Uterus (tissue), 4 donors: ENCODE results near the gene FOXC1. TPM values are rescaled to one million over a fixed set of nuclear protein-coding genes. Genes with fewer than 3 reads are reported as not detected.

Experiments used
- DNase-seq, 2 donors: peaks; one replicate each; pipeline ENCODE4 v3.0.0-alpha.2; 2019 to 2020
- H3K27ac ChIP-seq, 2 donors: fragments of 200-600 bp; sonication (generic); 1 replicate in 1 of 2; 2 replicates in 1 of 2; pipeline ENCODE4 v1.5.1; 2016 to 2018
- H3K27me3 ChIP-seq, 2 donors: fragments of 200-600 bp; sonication (generic); one replicate each; pipeline ENCODE4 v1.5.1; 2018 to 2019; ENCODE audit warnings: control low read depth in 1 of 2
- H3K36me3 ChIP-seq, 2 donors: fragments of 200-600 bp; sonication (generic); one replicate each; pipeline ENCODE4 v1.5.1; 2019; ENCODE audit warnings: control low read depth in 1 of 2
- H3K4me1 ChIP-seq, 2 donors: fragments of 200-600 bp; sonication (generic); one replicate each; pipeline ENCODE4 v1.5.1; 2018 to 2019; ENCODE audit warnings: control low read depth in 1 of 2
- H3K4me3 ChIP-seq, 2 donors: fragments of 200-600 bp; sonication (generic); 1 replicate in 1 of 2; 2 replicates in 1 of 2; pipeline ENCODE4 v1.5.1; 2018 to 2019; ENCODE audit warnings: mild to moderate bottlenecking in 1 of 2
- H3K9me3 ChIP-seq, 2 donors: fragments of 200-600 bp; sonication (generic); one replicate each; pipeline ENCODE4 v1.5.1; 2019; ENCODE audit warnings: control low read depth in 1 of 2
- POLR2A ChIP-seq, 2 donors: fragments of 450-650 bp; IDR thresholded peaks; one replicate each; pipeline ENCODE4 v1.6.1; 2016; ENCODE audit warnings: antibody characterized with exemption in 2 of 2, mild to moderate bottlenecking in 1 of 2, moderate library complexity in 1 of 2
- intact Hi-C: fragments of 100-400 bp; cut with DNase I; formaldehyde crosslinking; loops from one replicate; pipeline ENCODE4 v1.15.1; 2023; ENCODE audit warnings: low total_unique reads
- total RNA-seq, 4 donors: library from RNA; depleted of rRNA in 3 of 4; stranded (reverse); fragments of >200 nt in 3 of 4; gene quantifications; one replicate each; pipeline versions ENCODE4 v1.1.0 to v1.2.4, GENCODE V29; 2014 to 2023
- TF ChIP-seq, protein P1 (sequence below), 4 experiments: fragments of 200-600 bp in 2 of 4; fragments of 450-650 bp in 2 of 4; sonication (generic) in 2 of 4; IDR thresholded peaks; one replicate each; pipeline ENCODE4 v1.5.1; 2016 to 2019; ENCODE audit warnings: antibody characterized with exemption in 4 of 4, mild to moderate bottlenecking in 2 of 4, moderate library complexity in 1 of 4
- donor health status: DM: yes; HTN: yes; CAD: no.

FOXC1 gene
- total RNA-seq, 4 donors from 2014 or later = 1.8 to 15.2 (median 5.1) TPM

- H3K36me3 ChIP-seq = no peaks in the 10 kb centered on the region
- no peak overlapping the region for H3K4me3 ChIP-seq
- TF ChIP-seq, protein P1, sequence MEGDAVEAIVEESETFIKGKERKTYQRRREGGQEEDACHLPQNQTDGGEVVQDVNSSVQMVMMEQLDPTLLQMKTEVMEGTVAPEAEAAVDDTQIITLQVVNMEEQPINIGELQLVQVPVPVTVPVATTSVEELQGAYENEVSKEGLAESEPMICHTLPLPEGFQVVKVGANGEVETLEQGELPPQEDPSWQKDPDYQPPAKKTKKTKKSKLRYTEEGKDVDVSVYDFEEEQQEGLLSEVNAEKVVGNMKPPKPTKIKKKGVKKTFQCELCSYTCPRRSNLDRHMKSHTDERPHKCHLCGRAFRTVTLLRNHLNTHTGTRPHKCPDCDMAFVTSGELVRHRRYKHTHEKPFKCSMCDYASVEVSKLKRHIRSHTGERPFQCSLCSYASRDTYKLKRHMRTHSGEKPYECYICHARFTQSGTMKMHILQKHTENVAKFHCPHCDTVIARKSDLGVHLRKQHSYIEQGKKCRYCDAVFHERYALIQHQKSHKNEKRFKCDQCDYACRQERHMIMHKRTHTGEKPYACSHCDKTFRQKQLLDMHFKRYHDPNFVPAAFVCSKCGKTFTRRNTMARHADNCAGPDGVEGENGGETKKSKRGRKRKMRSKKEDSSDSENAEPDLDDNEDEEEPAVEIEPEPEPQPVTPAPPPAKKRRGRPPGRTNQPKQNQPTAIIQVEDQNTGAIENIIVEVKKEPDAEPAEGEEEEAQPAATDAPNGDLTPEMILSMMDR (IDR thresholded peaks at IDR 0.05) = no peak
- no peak for TF ChIP-seq POLR2A (IDR thresholded peaks at IDR 0.05)
- no peaks in the 10 kb centered on the region for H3K9me3 ChIP-seq
- DNase-seq = no peak
- H3K27me3 ChIP-seq = peaks cover 0 to 16% of the 10 kb centered on the region in 2 donors
- intact Hi-C loops = no loop called here
- no peak overlapping the region for H3K27ac ChIP-seq
- H3K4me1 ChIP-seq = no peaks in the 10 kb centered on the region
Observed at GRCh38 chr6:1622851-1623768, 13.4 kb downstream of the FOXC1 start.

DNA sequence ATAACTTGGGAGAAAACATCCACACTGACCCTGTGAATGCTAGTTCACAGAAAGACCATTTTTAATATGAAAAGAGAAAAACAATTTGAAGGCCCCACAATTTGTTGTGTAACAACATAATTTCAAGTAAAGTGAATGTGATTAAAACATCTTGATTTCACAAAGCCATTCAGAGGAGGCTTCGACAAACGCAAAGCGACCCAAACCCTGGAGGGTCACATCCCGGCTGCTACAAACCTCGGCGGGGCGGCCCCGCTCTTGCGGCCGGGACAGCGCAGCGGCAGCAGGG is 14.0 kb downstream of the FOXC1 start:
- no peaks in the 10 kb centered on the region for H3K9me3 ChIP-seq
- H3K27ac ChIP-seq = no peak overlapping the region
- H3K4me1 ChIP-seq = no peaks in the 10 kb centered on the region
- DNase-seq = no peak
- intact Hi-C loops = no loop called here
- H3K27me3 ChIP-seq = peaks cover 0 to 16% of the 10 kb centered on the region in 2 donors
- no peaks in the 10 kb centered on the region for H3K36me3 ChIP-seq
- H3K4me3 ChIP-seq = no peak overlapping the region
- TF ChIP-seq, protein P1 (IDR thresholded peaks at IDR 0.05) = no peak
- TF ChIP-seq POLR2A (IDR thresholded peaks at IDR 0.05) = no peak

GRCh38 chr6:1624058-1624850 is 14.5 kb downstream of the FOXC1 start:
- no peaks in the 10 kb centered on the region for H3K4me1 ChIP-seq
- DNase-seq = no peak
- H3K27me3 ChIP-seq = peaks cover 0 to 16% of the 10 kb centered on the region in 2 donors
- H3K4me3 ChIP-seq = peak overlapping the region; percentile 26 to 42
- no peaks in the 10 kb centered on the region for H3K36me3 ChIP-seq
- no peaks in the 10 kb centered on the region for H3K9me3 ChIP-seq
- TF ChIP-seq, protein P1 (IDR thresholded peaks at IDR 0.05) = peak in 1 of 4 experiments; percentile 6
- no peak for TF ChIP-seq POLR2A (IDR thresholded peaks at IDR 0.05)
- intact Hi-C loops = no loop called here
- H3K27ac ChIP-seq = peak overlapping the region in 1 of 2 donors; percentile 3

- TF ChIP-seq, protein P1 (IDR thresholded peaks at IDR 0.05) = no peak
- TF ChIP-seq POLR2A (IDR thresholded peaks at IDR 0.05) = no peak
- Histone ChIP-seq H3K27me3 (peaks cover 0 to 11% of the 10 kb centered on the region in 2 donors), H3K36me3 (no peaks in the 10 kb centered on the region), H3K9me3 (no peaks in the 10 kb centered on the region), H3K4me1 (no peaks in the 10 kb centered on the region), H3K27ac (peak overlapping the region in 1 of 2 donors; percentile 39), H3K4me3 (peak overlapping the region; percentile 26 to 42)
- intact Hi-C loops = no loop called here
- no peak for DNase-seq
Observed at GRCh38 chr6:1624851-1625781, 15.4 kb downstream of the FOXC1 start.
